ENCODE results near the gene PHACTR2. TPM values are rescaled to one million over a fixed set of nuclear protein-coding genes. Genes with fewer than 3 reads are reported as not detected.

PHACTR2 gene
- total and polyA plus RNA-seq, 10 of the 15 experiments (the other 5 are each of a cell fraction or from before 2014, with no cell fraction given), result 1.4 to 19.1 (median 5.3) TPM

DNA sequence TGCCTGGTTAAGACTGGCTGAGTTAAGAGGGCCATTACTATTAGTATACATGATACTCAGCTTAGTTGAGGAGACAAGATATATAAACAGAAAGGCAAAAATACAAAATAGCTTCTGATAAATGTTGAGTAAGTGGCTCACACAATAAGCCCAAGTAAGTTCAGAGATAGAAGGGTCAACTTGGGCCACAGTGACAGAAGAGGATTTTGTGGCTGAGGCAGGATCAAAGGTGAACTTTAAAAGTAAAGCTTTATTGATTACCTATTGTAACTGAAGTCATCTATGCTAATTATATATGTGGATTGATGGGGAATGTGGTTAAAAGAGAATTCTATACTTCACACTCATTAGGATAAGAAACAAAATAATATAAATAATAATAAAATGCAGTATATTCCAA lies 80.8 kb downstream of the PHACTR2 start:
- H3K27me3 ChIP-seq (replicated peaks in 1 of 2; ENCODE audit: control insufficient read depth in 2 of 2, insufficient read depth in 2 of 2, low read length in 1 of 2), result no peaks in the 10 kb centered on the region
- no TSS peak for BruUV-seq (replicated peaks)
- no peak for TF ChIP-seq WRNIP1 (IDR thresholded peaks at IDR 0.05; ENCODE audit: borderline replicate concordance, low read depth, low read length)
- no peak for TF ChIP-seq RBBP5 (conservative IDR thresholded peaks at IDR 0.05)
- no peak for TF ChIP-seq SMAD5 (IDR thresholded peaks at IDR 0.05; ENCODE audit: low read depth)
- TF ChIP-seq NFXL1 (IDR thresholded peaks at IDR 0.05; ENCODE audit: borderline replicate concordance), result no peak
- TF ChIP-seq GATAD2B (conservative IDR thresholded peaks at IDR 0.05; ENCODE audit: low read depth), result no peak
- in situ Hi-C loops (cut with MboI), result no loop called here
- no peaks in the 10 kb centered on the region for H4K20me1 ChIP-seq (ENCODE audit: control insufficient read depth, insufficient read depth)
- H3K27ac ChIP-seq (ENCODE audit: control insufficient read depth, insufficient read depth), result no peak overlapping the region
- no peaks in the 10 kb centered on the region for H3K79me2 ChIP-seq (ENCODE audit: control insufficient read depth, insufficient read depth, low read length)
- H3K4me1 ChIP-seq (ENCODE audit: control insufficient read depth, insufficient read depth, low read length), result no peaks in the 10 kb centered on the region
- no peak overlapping the region for H3K4me3 ChIP-seq
- CTCF ChIA-PET, result no interaction called here
- H3K36me3 ChIP-seq (ENCODE audit: control insufficient read depth in 2 of 2, insufficient read depth in 2 of 2, low read length in 1 of 2), result no peaks in the 10 kb centered on the region
- H3K9ac ChIP-seq (ENCODE audit: control insufficient read depth, insufficient read depth, low read length), result no peak overlapping the region
- DNase-seq (ENCODE audit: low read depth, low spot score) (no peak), ATAC-seq (no peak), FAIRE-seq (no peak)
- SMC1A ChIA-PET (ENCODE audit: uncharacterized antibody, unreplicated experiment), result no interaction called here
- RAD21 ChIA-PET (ENCODE audit: unreplicated experiment), result no interaction called here
- POLR2A ChIA-PET, result no interaction called here
- H3K4me2 ChIP-seq (ENCODE audit: control insufficient read depth, insufficient read depth), result no peak overlapping the region
- H3K9me3 ChIP-seq (replicated peaks; ENCODE audit: control insufficient read depth, insufficient read depth, low read length), result no peaks in the 10 kb centered on the region
- intact Hi-C loops (cut with micrococcal nuclease; ENCODE audit: unreplicated experiment), result no loop called here
- H2AFZ ChIP-seq (ENCODE audit: control insufficient read depth, low read depth, low read length), result no peak overlapping the region

DNA sequence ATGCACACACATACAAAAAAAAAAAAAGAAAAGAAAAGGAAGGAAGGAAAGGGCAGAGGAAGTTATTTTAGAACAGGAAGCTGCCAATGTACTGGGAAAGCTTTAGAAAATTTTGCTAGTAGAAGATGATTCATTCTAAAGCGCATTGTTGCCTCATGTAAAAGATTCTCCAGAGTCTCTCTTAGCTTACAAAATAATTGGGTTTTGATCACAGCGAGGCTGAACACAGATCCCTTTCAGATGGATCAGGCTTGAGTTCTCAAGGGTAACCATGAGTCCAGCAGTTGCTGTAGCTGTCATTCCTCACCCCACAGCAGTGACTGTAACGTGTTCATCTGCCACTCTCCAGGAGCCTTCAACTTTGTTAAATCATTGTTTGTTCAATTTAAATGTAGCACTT lies 81.9 kb downstream of the PHACTR2 start:
- Histone ChIP-seq H3K4me1 (ENCODE audit: control insufficient read depth, insufficient read depth, low read length) (no peaks in the 10 kb centered on the region), H3K27ac (ENCODE audit: control insufficient read depth, insufficient read depth) (no peak overlapping the region), H3K79me2 (ENCODE audit: control insufficient read depth, insufficient read depth, low read length) (no peaks in the 10 kb centered on the region), H3K27me3 (replicated peaks in 1 of 2; ENCODE audit: control insufficient read depth in 2 of 2, insufficient read depth in 2 of 2, low read length in 1 of 2) (no peaks in the 10 kb centered on the region), H2AFZ (ENCODE audit: control insufficient read depth, low read depth, low read length) (no peak overlapping the region), H3K4me2 (ENCODE audit: control insufficient read depth, insufficient read depth) (no peak overlapping the region), H4K20me1 (ENCODE audit: control insufficient read depth, insufficient read depth) (no peaks in the 10 kb centered on the region), H3K9me3 (replicated peaks; ENCODE audit: control insufficient read depth, insufficient read depth, low read length) (no peaks in the 10 kb centered on the region), H3K4me3 (no peak overlapping the region), H3K9ac (ENCODE audit: control insufficient read depth, insufficient read depth, low read length) (no peak overlapping the region), H3K36me3 (ENCODE audit: control insufficient read depth in 2 of 2, insufficient read depth in 2 of 2, low read length in 1 of 2) (no peaks in the 10 kb centered on the region)
- in situ Hi-C loops (cut with MboI) (no loop called here), intact Hi-C loops (cut with micrococcal nuclease; ENCODE audit: unreplicated experiment) (no loop called here)
- ChIA-PET SMC1A (ENCODE audit: uncharacterized antibody, unreplicated experiment) (interaction anchor here (0.6 kb wide), 1 partner anchor 172 kb away, joined by 3 read pairs; no protein-coding TSS in a partner anchor), CTCF (no interaction called here), POLR2A (interaction anchor here (0.7 to 1.8 kb wide), 2 partner anchors 8 to 67 kb away, joined by 4 to 5 read pairs; no protein-coding TSS in a partner anchor), RAD21 (ENCODE audit: unreplicated experiment) (no interaction called here)
- no TSS peak for BruUV-seq (replicated peaks)
- no peak for DNase-seq (ENCODE audit: low read depth, low spot score)
- 56% methylated on average over 3 of the region's 3 CpGs for WGBS (ENCODE audit: insufficient coverage, insufficient replicate concordance, low lambda C conversion rate, missing lambda C conversion rate)
- TF ChIP-seq BHLHE40 (IDR thresholded peaks at IDR 0.05; ENCODE audit: borderline replicate concordance in 1 of 2, low read depth in 2 of 2, low read length in 1 of 2) (no peak), HCFC1 (IDR thresholded peaks at IDR 0.05; ENCODE audit: low read length) (no peak)
- FAIRE-seq, result no peak
- no peak for ATAC-seq
